K562 (cell line): ENCODE results near the gene RBM28.

Source experiments
- CHD4 ChIP-seq: fragments of 200-600 bp; sonication (generic); IDR thresholded peaks from 3 replicates; pipeline ENCODE4 v1.6.1; 2012; ENCODE audit warnings: low read depth, mild to moderate bottlenecking, mixed read lengths, low read length, inconsistent platforms; ENCODE audit not compliant: insufficient read depth, insufficient replicate concordance, poor library complexity, severe bottlenecking
- NRF1 ChIP-seq, 2 experiments: fragments of 450-650 bp; IDR thresholded peaks in 1 of 2; conservative IDR thresholded peaks in 1 of 2; 2 replicates each; pipeline ENCODE4 v1.6.1; 2014; ENCODE audit warnings: mild to moderate bottlenecking in 2 of 2
- TARDBP ChIP-seq: fragments of 450-650 bp; IDR thresholded peaks from 2 replicates; pipeline ENCODE4 v1.6.1; 2016
- ZNF239 ChIP-seq: fragments of 250-450 bp; sonication (Bioruptor Pico); IDR thresholded peaks from 2 replicates; pipeline ENCODE4 v1.4.0; 2020; ENCODE audit warnings: mild to moderate bottlenecking

GRCh38 chr7:128275681-128276080 is 68.0 kb downstream of the RBM28 start:
- TF ChIP-seq NRF1 (conservative IDR thresholded peaks at IDR 0.05 in 1 of 2, IDR thresholded peaks at IDR 0.05 in 1 of 2): no peak
- TF ChIP-seq TARDBP: no peak
- no peak for TF ChIP-seq CHD4
- no peak for TF ChIP-seq ZNF239
